Neural cell (in vitro differentiated cells): ENCODE measurements around the gene ELOVL3.

Experiments
- CTCF ChIP-seq: fragments of 450-650 bp; IDR thresholded peaks from 2 replicates; pipeline ENCODE4 v1.5.1; 2014; ENCODE audit warnings: antibody characterized with exemption, mild to moderate bottlenecking, moderate library complexity; ENCODE audit not compliant: poor library complexity, severe bottlenecking
- EP300 ChIP-seq: fragments of 450-650 bp; conservative IDR thresholded peaks from 2 replicates; pipeline ENCODE4 v1.6.1; 2014; ENCODE audit warnings: antibody characterized with exemption, mild to moderate bottlenecking, moderate library complexity; ENCODE audit not compliant: poor library complexity, severe bottlenecking
- EZH2 ChIP-seq: fragments of 200-600, 300-800 bp; shearing (Covaris generic), sonication (generic); IDR thresholded peaks from 2 replicates; pipeline ENCODE4 v1.6.1; 2014; ENCODE audit warnings: antibody characterized with exemption, low read length, borderline replicate concordance, mild to moderate bottlenecking; ENCODE audit not compliant: insufficient read depth, poor library complexity, severe bottlenecking
- POLR2AphosphoS5 ChIP-seq: IDR thresholded peaks from 2 replicates; pipeline ENCODE4 v1.6.1; 2012
- RAD21 ChIP-seq: fragments of 450-650 bp; conservative IDR thresholded peaks from 2 replicates; pipeline ENCODE4 v1.6.1; 2014; ENCODE audit warnings: antibody characterized with exemption, mild to moderate bottlenecking, moderate library complexity
- REST ChIP-seq: IDR thresholded peaks from 2 replicates; pipeline ENCODE4 v1.6.1; 2012; ENCODE audit warnings: borderline replicate concordance
- SMC3 ChIP-seq: fragments of 450-650 bp; conservative IDR thresholded peaks from 2 replicates; pipeline ENCODE4 v1.6.1; 2014; ENCODE audit warnings: antibody characterized with exemption, mild to moderate bottlenecking, moderate library complexity; ENCODE audit not compliant: poor library complexity
- TAF1 ChIP-seq: IDR thresholded peaks from 2 replicates; pipeline ENCODE4 v1.6.1; 2012; ENCODE audit warnings: low read depth

GRCh38 chr10:102200751-102201640 is 25.1 kb upstream of the ELOVL3 start:
- no peak for TF ChIP-seq TAF1
- no peak for TF ChIP-seq CTCF
- no peak for TF ChIP-seq EZH2
- no peak for TF ChIP-seq SMC3
- no peak for TF ChIP-seq REST
- TF ChIP-seq POLR2AphosphoS5, result no peak
- no peak for TF ChIP-seq EP300
- no peak for TF ChIP-seq RAD21
